ENCODE data around the gene HPGDS. TPM values are rescaled to one million over a fixed set of nuclear protein-coding genes. Genes with fewer than 3 reads are reported as not detected.

Gene HPGDS
- total RNA-seq, 1 experiment from 2014 or later = not detected

GRCh38 chr4:94358101-94358500 is 15.5 kb upstream of the HPGDS start:
- Mint-ChIP-seq H3K36me3 (no peaks in the 10 kb centered on the region), H3K4me1 (peaks cover 5% of the 10 kb centered on the region), H3K27me3 (ENCODE audit: low read depth) (no peaks in the 10 kb centered on the region; the same call in 1 of the 2 replicates), H3K9me3 (no peaks in the 10 kb centered on the region), H3K27ac (no peak overlapping the region), H3K4me3 (no peak overlapping the region)
- POLR2A ChIA-PET = no interaction called here
- ATAC-seq = no peak
- no peak for DNase-seq (ENCODE audit: low spot score)
- TF ChIP-seq ERG (CRISPR knock-in tag; IDR thresholded peaks at IDR 0.05) = no peak
- CTCF ChIA-PET = no interaction called here

GRCh38 chr4:94357624-94358023 is 15.0 kb upstream of the HPGDS start:
- no peaks in the 10 kb centered on the region for H3K36me3 Mint-ChIP-seq
- H3K9me3 Mint-ChIP-seq = no peaks in the 10 kb centered on the region
- ChIA-PET POLR2A (no interaction called here), CTCF (no interaction called here)
- H3K27ac Mint-ChIP-seq = no peak overlapping the region
- H3K27me3 Mint-ChIP-seq (ENCODE audit: low read depth) = no peaks in the 10 kb centered on the region; the same call in 1 of the 2 replicates
- peaks cover 5% of the 10 kb centered on the region for H3K4me1 Mint-ChIP-seq
- no peak overlapping the region for H3K4me3 Mint-ChIP-seq
- no peak for ATAC-seq
- TF ChIP-seq IRF2 (CRISPR knock-in tag; IDR thresholded peaks at IDR 0.05; ENCODE audit: borderline replicate concordance, low read depth) = no peak
- no peak for TF ChIP-seq SOX15 (CRISPR knock-in tag; IDR thresholded peaks at IDR 0.05)
- TF ChIP-seq RORB (CRISPR knock-in tag; IDR thresholded peaks at IDR 0.05) = no peak
- no peak for TF ChIP-seq PRRX2 (CRISPR knock-in tag; IDR thresholded peaks at IDR 0.05)
- TF ChIP-seq ERG (CRISPR knock-in tag; IDR thresholded peaks at IDR 0.05) = no peak
- TF ChIP-seq USF1 (CRISPR knock-in tag; IDR thresholded peaks at IDR 0.05) = no peak
- no peak for TF ChIP-seq MYBL2 (CRISPR knock-in tag; IDR thresholded peaks at IDR 0.05)
- no peak for TF ChIP-seq ZNF138 (CRISPR knock-in tag; conservative IDR thresholded peaks at IDR 0.05)
- TF ChIP-seq ZNF281 (CRISPR knock-in tag; IDR thresholded peaks at IDR 0.05) = no peak
- no peak for TF ChIP-seq SMAD4 (CRISPR knock-in tag; IDR thresholded peaks at IDR 0.05)
- TF ChIP-seq ZBTB43 (CRISPR knock-in tag; IDR thresholded peaks at IDR 0.05) = no peak
- TF ChIP-seq CREM (CRISPR knock-in tag; IDR thresholded peaks at IDR 0.05) = no peak
- DNase-seq (ENCODE audit: low spot score) = no peak

- ATAC-seq = peak; percentile 58
These were observed 13.8 kb upstream of the HPGDS start for GRCh38 chr4:94356444-94356843.

More at GRCh38 chr4:94356444-94356843, 13.8 kb upstream of the HPGDS start:
- H3K36me3 Mint-ChIP-seq = no peaks in the 10 kb centered on the region
- H3K4me1 Mint-ChIP-seq = peaks cover 5% of the 10 kb centered on the region
- H3K27ac Mint-ChIP-seq = no peak overlapping the region
- no peak for TF ChIP-seq GRHL2 (CRISPR knock-in tag; IDR thresholded peaks at IDR 0.05; ENCODE audit: insufficient replicate concordance, severe bottlenecking)
- no peak for TF ChIP-seq ZNF232 (CRISPR knock-in tag; IDR thresholded peaks at IDR 0.05)
- TF ChIP-seq IRF2 (CRISPR knock-in tag; IDR thresholded peaks at IDR 0.05; ENCODE audit: borderline replicate concordance, low read depth) = no peak
- TF ChIP-seq SOX15 (CRISPR knock-in tag; IDR thresholded peaks at IDR 0.05) = no peak
- no peak for TF ChIP-seq ATF1 (CRISPR knock-in tag; IDR thresholded peaks at IDR 0.05)
- TF ChIP-seq CBFB (CRISPR knock-in tag; IDR thresholded peaks at IDR 0.05; ENCODE audit: low read depth) = no peak
- TF ChIP-seq CDX4 (CRISPR knock-in tag; IDR thresholded peaks at IDR 0.05; ENCODE audit: borderline replicate concordance) = no peak
- no peak for TF ChIP-seq FOXP1 (CRISPR knock-in tag; IDR thresholded peaks at IDR 0.05; ENCODE audit: borderline replicate concordance)
- POLR2A ChIA-PET = no interaction called here
- H3K9me3 Mint-ChIP-seq = no peaks in the 10 kb centered on the region
- no peaks in the 10 kb centered on the region; the same call in 1 of the 2 replicates for H3K27me3 Mint-ChIP-seq (ENCODE audit: low read depth)
- H3K4me3 Mint-ChIP-seq = no peak overlapping the region
- CTCF ChIA-PET = interaction anchor here (0.6 to 1.9 kb wide), 4 partner anchors 8 to 361 kb away, joined by 3 to 7 read pairs (median 4); no protein-coding TSS in a partner anchor
- no peak for DNase-seq (ENCODE audit: low spot score)
